Karpas-422 (cell line): ENCODE data around the gene RALY. TPM values are rescaled to one million over a fixed set of nuclear protein-coding genes. Genes with fewer than 3 reads are reported as not detected.

ENCODE experiments used
- DNase-seq: peaks from one replicate; pipeline ENCODE4 v3.0.0-alpha.2; 2015
- H2AFZ ChIP-seq: fragments of 200-600 bp; sonication (generic); 2 replicates; pipeline ENCODE4 v1.6.1; 2014; ENCODE audit warnings: antibody characterized with exemption, low read length, mixed read lengths
- H3K27ac ChIP-seq: fragments of 200-600 bp; sonication (generic); 2 replicates; pipeline ENCODE4 v1.5.1; 2014; ENCODE audit warnings: mild to moderate bottlenecking, low read length, moderate library complexity
- H3K27me3 ChIP-seq: fragments of 200-600 bp; sonication (generic); 2 replicates; pipeline ENCODE4 v1.6.1; 2014; ENCODE audit warnings: low read length, mixed read lengths
- H3K36me3 ChIP-seq: fragments of 200-600 bp; sonication (generic); 2 replicates; pipeline ENCODE4 v1.6.1; 2014; ENCODE audit warnings: low read length, mixed read lengths; ENCODE audit not compliant: insufficient read depth
- H3K4me1 ChIP-seq: fragments of 200-600 bp; sonication (generic); 2 replicates; pipeline ENCODE4 v1.6.1; 2014; ENCODE audit warnings: mild to moderate bottlenecking, low read length, mixed read lengths
- H3K4me2 ChIP-seq: fragments of 200-600 bp; sonication (generic); 2 replicates; pipeline ENCODE4 v1.6.1; 2014; ENCODE audit warnings: low read length, low read depth, mild to moderate bottlenecking; ENCODE audit not compliant: poor library complexity, severe bottlenecking
- H3K4me3 ChIP-seq: fragments of 200-600 bp; sonication (generic); 2 replicates; pipeline ENCODE4 v1.5.1; 2014; ENCODE audit warnings: mild to moderate bottlenecking, antibody characterized with exemption, low read length, mixed read lengths
- H3K79me2 ChIP-seq: fragments of 200-600 bp; sonication (generic); 2 replicates; pipeline ENCODE4 v1.6.1; 2014; ENCODE audit warnings: mild to moderate bottlenecking, low read length, mixed read lengths
- H3K9ac ChIP-seq: fragments of 200-600 bp; sonication (generic); 2 replicates; pipeline ENCODE4 v1.6.0; 2014; ENCODE audit warnings: low read length
- H3K9me2 ChIP-seq: fragments of 200-600 bp; sonication (generic), shearing (Covaris generic); replicated peaks from 2 replicates; pipeline ENCODE4 v1.6.0; 2014; ENCODE audit warnings: mild to moderate bottlenecking, low read length, moderate library complexity; ENCODE audit not compliant: insufficient read depth
- H3K9me3 ChIP-seq: fragments of 300-700, 200-600 bp; sonication (generic); 2 replicates; pipeline ENCODE4 v1.6.1; 2014; ENCODE audit warnings: low read length, mixed read lengths
- H4K20me1 ChIP-seq: fragments of 200-600 bp; sonication (generic); 2 replicates; pipeline ENCODE4 v1.6.1; 2014; ENCODE audit warnings: mild to moderate bottlenecking, antibody characterized with exemption, low read length, low read depth; ENCODE audit not compliant: insufficient read depth
- total RNA-seq: library from RNA; depleted of rRNA; stranded (reverse); fragments of >200 nt; shearing (Covaris generic); gene quantifications from 2 replicates; pipeline ENCODE4 v1.2.3, GENCODE V29; 2014; ENCODE audit warnings: low replicate concordance

Gene RALY
- total RNA-seq, 1 experiment from 2014 or later = 78.8 TPM

- Histone ChIP-seq H3K9me3 (no peaks in the 10 kb centered on the region), H3K27me3 (no peaks in the 10 kb centered on the region), H3K4me2 (no peak overlapping the region), H3K9me2 (no peaks in the 10 kb centered on the region), H3K36me3 (no peaks in the 10 kb centered on the region), H3K4me1 (peaks cover 32% of the 10 kb centered on the region), H3K4me3 (no peak overlapping the region), H4K20me1 (no peaks in the 10 kb centered on the region), H3K79me2 (peaks cover 97% of the 10 kb centered on the region), H3K9ac (no peak overlapping the region), H2AFZ (no peak overlapping the region), H3K27ac (no peak overlapping the region)
- no peak for DNase-seq
Observed at GRCh38 chr20:34049389-34049788, 55.7 kb downstream of the RALY start.

GRCh38 chr20:34049897-34050695 is 56.4 kb downstream of the RALY start:
- no peaks in the 10 kb centered on the region for H4K20me1 ChIP-seq
- H3K27ac ChIP-seq = no peak overlapping the region
- peaks cover 97% of the 10 kb centered on the region for H3K79me2 ChIP-seq
- no peak for DNase-seq
- H3K9me3 ChIP-seq = no peaks in the 10 kb centered on the region
- H3K4me1 ChIP-seq = peaks cover 32% of the 10 kb centered on the region
- H2AFZ ChIP-seq = no peak overlapping the region
- H3K36me3 ChIP-seq = no peaks in the 10 kb centered on the region
- no peak overlapping the region for H3K4me3 ChIP-seq
- no peak overlapping the region for H3K9ac ChIP-seq
- no peaks in the 10 kb centered on the region for H3K27me3 ChIP-seq
- H3K9me2 ChIP-seq = no peaks in the 10 kb centered on the region
- no peak overlapping the region for H3K4me2 ChIP-seq

GRCh38 chr20:34052414-34052813 is 58.7 kb downstream of the RALY start:
- Histone ChIP-seq H4K20me1 (0 out of 2 replicates have a peak, but pooled peaks cover 3% of the 10 kb centered on the region), H3K36me3 (no peaks in the 10 kb centered on the region), H3K4me1 (peaks cover 28% of the 10 kb centered on the region)

GRCh38 chr20:34055290-34055689 is 61.6 kb downstream of the RALY start:
- Histone ChIP-seq H3K79me2 (peaks cover 96% of the 10 kb centered on the region), H3K27me3 (no peaks in the 10 kb centered on the region), H2AFZ (no peak overlapping the region), H3K9ac (no peak overlapping the region), H3K4me1 (peaks cover 18% of the 10 kb centered on the region), H3K4me3 (no peak overlapping the region), H3K27ac (no peak overlapping the region), H3K9me2 (no peaks in the 10 kb centered on the region), H3K4me2 (no peak overlapping the region), H4K20me1 (peaks cover 18% of the 10 kb centered on the region), H3K36me3 (no peaks in the 10 kb centered on the region), H3K9me3 (no peaks in the 10 kb centered on the region)
- no peak for DNase-seq

More at GRCh38 chr20:34052414-34052813, 58.7 kb downstream of the RALY start:
- no peak overlapping the region for H2AFZ ChIP-seq
- H3K9ac ChIP-seq = no peak overlapping the region
- no peak overlapping the region for H3K27ac ChIP-seq
- H3K9me3 ChIP-seq = no peaks in the 10 kb centered on the region
- H3K4me3 ChIP-seq = no peak overlapping the region
- peaks cover 94% of the 10 kb centered on the region for H3K79me2 ChIP-seq
- DNase-seq = no peak
- no peaks in the 10 kb centered on the region for H3K9me2 ChIP-seq
- no peak overlapping the region for H3K4me2 ChIP-seq
- H3K27me3 ChIP-seq = no peaks in the 10 kb centered on the region

GRCh38 chr20:34058831-34059230 is 65.1 kb downstream of the RALY start:
- peaks cover 97% of the 10 kb centered on the region for H3K79me2 ChIP-seq
- H4K20me1 ChIP-seq = peaks cover 18% of the 10 kb centered on the region

GRCh38 chr20:34060970-34061369 is 67.3 kb downstream of the RALY start:
- H3K79me2 ChIP-seq = peaks cover 94% of the 10 kb centered on the region
- no peak overlapping the region for H3K27ac ChIP-seq
- H3K4me2 ChIP-seq = no peak overlapping the region
- no peak for DNase-seq
- peaks cover 12% of the 10 kb centered on the region for H3K4me1 ChIP-seq
- no peak overlapping the region for H2AFZ ChIP-seq
- peaks cover 19% of the 10 kb centered on the region for H4K20me1 ChIP-seq
- no peaks in the 10 kb centered on the region for H3K36me3 ChIP-seq
- no peak overlapping the region for H3K4me3 ChIP-seq
- H3K9ac ChIP-seq = no peak overlapping the region
- no peaks in the 10 kb centered on the region for H3K9me3 ChIP-seq
- H3K9me2 ChIP-seq = no peaks in the 10 kb centered on the region
- H3K27me3 ChIP-seq = no peaks in the 10 kb centered on the region

More at GRCh38 chr20:34058831-34059230, 65.1 kb downstream of the RALY start:
- no peaks in the 10 kb centered on the region for H3K27me3 ChIP-seq
- no peak overlapping the region for H3K4me3 ChIP-seq
- no peaks in the 10 kb centered on the region for H3K9me3 ChIP-seq
- DNase-seq = peak; percentile 51
- no peak overlapping the region for H2AFZ ChIP-seq
- H3K4me2 ChIP-seq = no peak overlapping the region
- H3K9me2 ChIP-seq = no peaks in the 10 kb centered on the region
- H3K9ac ChIP-seq = no peak overlapping the region
- H3K27ac ChIP-seq = no peak overlapping the region
- no peaks in the 10 kb centered on the region for H3K36me3 ChIP-seq
- peaks cover 12% of the 10 kb centered on the region for H3K4me1 ChIP-seq

GRCh38 chr20:34061695-34062094 is 68.0 kb downstream of the RALY start:
- Histone ChIP-seq H4K20me1 (peaks cover 17% of the 10 kb centered on the region), H3K9me3 (no peaks in the 10 kb centered on the region), H3K79me2 (peaks cover 87% of the 10 kb centered on the region), H3K4me2 (no peak overlapping the region), H3K4me3 (no peak overlapping the region), H3K9ac (no peak overlapping the region), H3K27me3 (no peaks in the 10 kb centered on the region), H3K9me2 (no peaks in the 10 kb centered on the region), H2AFZ (no peak overlapping the region), H3K36me3 (no peaks in the 10 kb centered on the region), H3K27ac (no peak overlapping the region), H3K4me1 (peaks cover 12% of the 10 kb centered on the region)
- DNase-seq = no peak

GRCh38 chr20:34062570-34063482 is 69.1 kb downstream of the RALY start:
- no peak overlapping the region for H3K9ac ChIP-seq
- H4K20me1 ChIP-seq = peaks cover 14% of the 10 kb centered on the region
- no peak overlapping the region for H3K4me2 ChIP-seq
- H3K27me3 ChIP-seq = no peaks in the 10 kb centered on the region
- no peak overlapping the region for H2AFZ ChIP-seq
- no peak overlapping the region for H3K4me3 ChIP-seq
- no peaks in the 10 kb centered on the region for H3K9me3 ChIP-seq
- no peaks in the 10 kb centered on the region for H3K9me2 ChIP-seq
- no peak for DNase-seq
- H3K4me1 ChIP-seq = peaks cover 10% of the 10 kb centered on the region
- H3K36me3 ChIP-seq = no peaks in the 10 kb centered on the region
- no peak overlapping the region for H3K27ac ChIP-seq
- H3K79me2 ChIP-seq = peaks cover 81% of the 10 kb centered on the region
